Panc1 (cell line): ENCODE data around the gene ARHGEF7.

Experiments used
- POLR2AphosphoS5 ChIP-seq: IDR thresholded peaks from 2 replicates; pipeline ENCODE4 v1.6.1; 2012; ENCODE audit warnings: mild to moderate bottlenecking, low read depth, low read length, moderate library complexity
- REST ChIP-seq, 2 experiments: IDR thresholded peaks; 2 replicates each; pipeline ENCODE4 v1.6.1; 2011 to 2012; ENCODE audit warnings: low read depth in 2 of 2, control low read depth in 1 of 2, low read length in 1 of 2, mild to moderate bottlenecking in 1 of 2, moderate library complexity in 1 of 2; ENCODE audit not compliant: insufficient read depth in 1 of 2
- SIN3A ChIP-seq: IDR thresholded peaks from 2 replicates; pipeline ENCODE4 v1.6.1; 2012; ENCODE audit warnings: low read depth, mild to moderate bottlenecking, low read length, moderate library complexity, borderline replicate concordance; ENCODE audit not compliant: insufficient read depth
- TCF7L2 ChIP-seq: IDR thresholded peaks from 2 replicates; pipeline ENCODE4 v1.6.1; 2011; ENCODE audit warnings: mild to moderate bottlenecking, low read depth, low read length, inconsistent platforms
- TF ChIP-seq, protein P1 (sequence below): fragments of 450-650 bp; IDR thresholded peaks from 2 replicates; pipeline ENCODE4 v1.5.1; 2017; ENCODE audit warnings: mild to moderate bottlenecking

GRCh38 chr13:111272117-111272516 lies 157.0 kb downstream of the ARHGEF7 start:
- TF ChIP-seq, protein P1, sequence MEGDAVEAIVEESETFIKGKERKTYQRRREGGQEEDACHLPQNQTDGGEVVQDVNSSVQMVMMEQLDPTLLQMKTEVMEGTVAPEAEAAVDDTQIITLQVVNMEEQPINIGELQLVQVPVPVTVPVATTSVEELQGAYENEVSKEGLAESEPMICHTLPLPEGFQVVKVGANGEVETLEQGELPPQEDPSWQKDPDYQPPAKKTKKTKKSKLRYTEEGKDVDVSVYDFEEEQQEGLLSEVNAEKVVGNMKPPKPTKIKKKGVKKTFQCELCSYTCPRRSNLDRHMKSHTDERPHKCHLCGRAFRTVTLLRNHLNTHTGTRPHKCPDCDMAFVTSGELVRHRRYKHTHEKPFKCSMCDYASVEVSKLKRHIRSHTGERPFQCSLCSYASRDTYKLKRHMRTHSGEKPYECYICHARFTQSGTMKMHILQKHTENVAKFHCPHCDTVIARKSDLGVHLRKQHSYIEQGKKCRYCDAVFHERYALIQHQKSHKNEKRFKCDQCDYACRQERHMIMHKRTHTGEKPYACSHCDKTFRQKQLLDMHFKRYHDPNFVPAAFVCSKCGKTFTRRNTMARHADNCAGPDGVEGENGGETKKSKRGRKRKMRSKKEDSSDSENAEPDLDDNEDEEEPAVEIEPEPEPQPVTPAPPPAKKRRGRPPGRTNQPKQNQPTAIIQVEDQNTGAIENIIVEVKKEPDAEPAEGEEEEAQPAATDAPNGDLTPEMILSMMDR = no peak
- TF ChIP-seq POLR2AphosphoS5 = no peak
- no peak for TF ChIP-seq SIN3A
- TF ChIP-seq TCF7L2 = no peak
- TF ChIP-seq REST (IDR thresholded peaks at IDR 0.05; ENCODE audit: insufficient read depth in 1 of 2, low read depth in 2 of 2, low read length in 1 of 2) = no peak
